Measurements from ENCODE around the gene NFILZ. TPM values are rescaled to one million over a fixed set of nuclear protein-coding genes. Genes with fewer than 3 reads are reported as not detected.
A peak's percentile ranks its signal among the peaks of the same experiment; 100 is the strongest.

The NFILZ gene
- polyA plus RNA-seq, 1 experiment, result not detected

- peak; percentile 95 for TF ChIP-seq CTCF (IDR thresholded peaks at IDR 0.05; ENCODE audit: insufficient read depth, low read depth, low read length)
- H3K4me3 ChIP-seq (ENCODE audit: low read depth, low read length), result 0 out of 2 replicates have a peak overlapping the region, but pooled peaks have one; percentile 11
- POLR2A ChIA-PET, result no interaction called here
- H3K27me3 ChIP-seq (ENCODE audit: control insufficient read depth, insufficient read depth, low read length), result no peaks in the 10 kb centered on the region
- CTCF ChIA-PET, result interaction anchor here (0.7 to 2.7 kb wide), 12 partner anchors 9 to 426 kb away, joined by 3 to 11 read pairs (median 5); no protein-coding TSS in a partner anchor
- H3K36me3 ChIP-seq (ENCODE audit: control insufficient read depth, insufficient read depth, low read length), result no peaks in the 10 kb centered on the region
- no peak for DNase-seq (ENCODE audit: low read depth)
Observed at GRCh38 chr19:8654591-8655339, 24.3 kb downstream of the NFILZ start.

GRCh38 chr19:8655340-8655709 is 24.9 kb downstream of the NFILZ start:
- ChIA-PET POLR2A (no interaction called here), CTCF (interaction anchor here (1.0 to 2.7 kb wide), 6 partner anchors 10 to 425 kb away, joined by 4 to 11 read pairs (median 7); no protein-coding TSS in a partner anchor)
- Histone ChIP-seq H3K36me3 (ENCODE audit: control insufficient read depth, insufficient read depth, low read length) (no peaks in the 10 kb centered on the region), H3K27me3 (ENCODE audit: control insufficient read depth, insufficient read depth, low read length) (no peaks in the 10 kb centered on the region), H3K4me3 (ENCODE audit: low read depth, low read length) (no peak overlapping the region)
- no peak for DNase-seq (ENCODE audit: low read depth)
- TF ChIP-seq CTCF (IDR thresholded peaks at IDR 0.05; ENCODE audit: insufficient read depth, low read depth, low read length), result no peak

- Histone ChIP-seq H3K36me3 (ENCODE audit: control insufficient read depth, insufficient read depth, low read length) (no peaks in the 10 kb centered on the region), H3K27me3 (ENCODE audit: control insufficient read depth, insufficient read depth, low read length) (no peaks in the 10 kb centered on the region), H3K4me3 (ENCODE audit: low read depth, low read length) (no peak overlapping the region)
- ChIA-PET POLR2A (no interaction called here), CTCF (interaction anchor here (0.6 kb wide), 1 partner anchor 25 kb away, joined by 3 read pairs; no protein-coding TSS in a partner anchor)
- no peak for DNase-seq (ENCODE audit: low read depth)
- TF ChIP-seq CTCF (IDR thresholded peaks at IDR 0.05; ENCODE audit: insufficient read depth, low read depth, low read length), result no peak
Observed at GRCh38 chr19:8657869-8658268, 27.4 kb downstream of the NFILZ start.

- no peak overlapping the region for H3K4me3 ChIP-seq (ENCODE audit: low read depth, low read length)
- H3K36me3 ChIP-seq (ENCODE audit: control insufficient read depth, insufficient read depth, low read length), result no peaks in the 10 kb centered on the region
- TF ChIP-seq CTCF (IDR thresholded peaks at IDR 0.05; ENCODE audit: insufficient read depth, low read depth, low read length), result no peak
- H3K27me3 ChIP-seq (ENCODE audit: control insufficient read depth, insufficient read depth, low read length), result no peaks in the 10 kb centered on the region
- ChIA-PET CTCF (no interaction called here), POLR2A (no interaction called here)
- no peak for DNase-seq (ENCODE audit: low read depth)
Observed at GRCh38 chr19:8659905-8660304, 29.5 kb downstream of the NFILZ start.

- Histone ChIP-seq H3K36me3 (ENCODE audit: control insufficient read depth, insufficient read depth, low read length) (no peaks in the 10 kb centered on the region), H3K4me3 (ENCODE audit: low read depth, low read length) (no peak overlapping the region), H3K27me3 (ENCODE audit: control insufficient read depth, insufficient read depth, low read length) (no peaks in the 10 kb centered on the region)
- ChIA-PET CTCF (no interaction called here), POLR2A (no interaction called here)
- DNase-seq (ENCODE audit: low read depth), result no peak
- no peak for TF ChIP-seq CTCF (IDR thresholded peaks at IDR 0.05; ENCODE audit: insufficient read depth, low read depth, low read length)
Observed at GRCh38 chr19:8662263-8662662, 31.8 kb downstream of the NFILZ start.

Data from BJ (cell line).